NCI-H446 treated with DMSO at 0.1 percent for 48 hours (cell line): Measurements from ENCODE around the gene LMAN1.

Experiments
- DNase-seq: peaks from one replicate; lab custom pipeline; 2025; lab: John Stamatoyannopoulos, UW

Gene LMAN1

GRCh38 chr18:59359576-59359952, 499 bp upstream of the LMAN1 start:
- DNase-seq: no peak

- DNase-seq: no peak
Measured at GRCh38 chr18:59358414-59358711, 702 bp downstream of the LMAN1 start.

GRCh38 chr18:59357928-59358327, 1.1 kb downstream of the LMAN1 start:
- no peak for DNase-seq

GRCh38 chr18:59354731-59355130, 4.3 kb downstream of the LMAN1 start:
- DNase-seq: no peak

- no peak for DNase-seq
Measured at GRCh38 chr18:59353079-59353680, 5.9 kb downstream of the LMAN1 start.

GRCh38 chr18:59352250-59352855, 6.7 kb downstream of the LMAN1 start:
- DNase-seq: no peak

- DNase-seq: no peak
Measured at GRCh38 chr18:59345556-59345955, 13.5 kb downstream of the LMAN1 start.

GRCh38 chr18:59344996-59345395, 14.1 kb downstream of the LMAN1 start:
- no peak for DNase-seq

GRCh38 chr18:59343926-59344325, 15.1 kb downstream of the LMAN1 start:
- DNase-seq: no peak

- DNase-seq: no peak
Measured at GRCh38 chr18:59340817-59341216, 18.2 kb downstream of the LMAN1 start.

- no peak for DNase-seq
Measured at GRCh38 chr18:59340312-59340711, 18.8 kb downstream of the LMAN1 start.

GRCh38 chr18:59332986-59333385, 26.1 kb downstream of the LMAN1 start:
- no peak for DNase-seq

GRCh38 chr18:59328683-59329082, 30.4 kb downstream of the LMAN1 start:
- no peak for DNase-seq

- DNase-seq: no peak
Measured at GRCh38 chr18:59325965-59326364, 33.1 kb downstream of the LMAN1 start.

- DNase-seq: no peak
Measured at GRCh38 chr18:59324623-59324971, 34.5 kb downstream of the LMAN1 start.

- DNase-seq: no peak
Measured at GRCh38 chr18:59323931-59324622, 35.0 kb downstream of the LMAN1 start.

GRCh38 chr18:59318460-59319050, 40.5 kb downstream of the LMAN1 start, which contains the start of gene CPLX4:
Gene CPLX4 (minus strand): TSS chr18:59318649. CDS start chr18:59318462, 187 bp downstream.
- no peak for DNase-seq

GRCh38 chr18:59311631-59312030, 47.4 kb downstream of the LMAN1 start:
- DNase-seq: no peak

GRCh38 chr18:59308938-59309260, 50.2 kb downstream of the LMAN1 start:
- no peak for DNase-seq

- peak; percentile 4 for DNase-seq
Measured at GRCh38 chr18:59308248-59308937, 50.7 kb downstream of the LMAN1 start.

- no peak for DNase-seq
Measured at GRCh38 chr18:59306640-59307039, 52.4 kb downstream of the LMAN1 start.

- DNase-seq: no peak
Measured at GRCh38 chr18:59305295-59305694, 53.8 kb downstream of the LMAN1 start.

GRCh38 chr18:59303656-59304195, 55.3 kb downstream of the LMAN1 start:
- DNase-seq: no peak
